CD4-positive, alpha-beta T cell treated with Interleukin-10 for 1 hour (primary cell): Measurements from ENCODE around the gene HSD11B2.
A peak's percentile ranks its signal among the peaks of the same experiment; 100 is the strongest.

Experiments used
- DNase-seq: peaks from one replicate; pipeline ENCODE4 v3.0.0-alpha.2; 2020

HSD11B2 gene

DNA sequence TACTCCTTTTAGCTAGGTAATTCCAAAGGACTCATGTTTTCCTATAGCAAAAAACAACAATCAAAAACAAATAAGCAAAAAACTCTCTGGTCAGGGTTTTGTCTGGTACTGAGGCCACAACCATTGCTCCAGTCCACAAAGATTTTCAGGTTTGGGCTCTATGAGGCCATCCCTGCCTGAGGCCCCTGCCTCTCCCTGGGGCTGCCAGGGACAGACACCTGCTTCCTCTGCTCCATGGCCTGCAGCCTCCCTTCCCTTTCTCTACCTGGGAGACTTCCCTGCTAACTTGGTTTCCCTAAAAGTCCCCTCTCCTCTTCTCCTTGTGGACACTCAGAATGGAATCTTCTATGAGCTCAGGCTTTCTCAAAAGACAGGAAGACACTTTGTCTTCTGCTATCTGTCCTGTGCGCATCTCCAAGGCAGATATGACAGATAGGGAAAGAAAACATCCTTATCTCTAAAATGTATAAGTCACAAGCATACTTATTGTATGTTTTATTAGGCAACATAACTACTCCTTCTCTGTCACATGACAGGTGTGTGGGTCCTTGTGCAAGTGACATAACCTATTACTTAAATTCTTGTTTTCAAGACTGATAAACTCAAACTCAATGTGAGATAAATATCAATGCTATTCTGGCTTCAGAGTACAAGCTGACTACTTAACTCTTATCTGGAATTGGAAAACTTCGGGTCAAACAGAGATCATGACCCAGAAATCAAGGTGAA is 13.4 kb upstream of the HSD11B2 start:
- DNase-seq = no peak

DNA sequence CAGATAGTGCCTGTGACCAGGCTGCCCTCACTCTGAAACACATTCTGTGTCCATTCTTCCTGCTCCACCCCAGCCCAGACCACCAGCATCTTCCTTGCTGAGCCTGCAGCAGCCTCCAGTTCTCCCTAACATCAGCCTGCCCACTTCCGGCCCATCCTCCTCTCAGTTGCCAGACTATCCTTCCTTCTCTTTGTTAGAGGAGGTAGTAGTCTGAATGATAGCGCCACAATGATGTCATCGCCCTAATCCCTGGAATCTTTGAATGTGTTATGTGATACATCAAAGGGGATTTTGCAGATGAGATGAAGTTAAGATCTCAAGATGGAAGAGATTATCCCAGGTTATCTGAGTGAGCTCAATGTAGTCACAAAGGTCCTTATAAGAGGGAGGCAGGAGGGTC is 11.4 kb upstream of the HSD11B2 start:
- no peak for DNase-seq

DNA sequence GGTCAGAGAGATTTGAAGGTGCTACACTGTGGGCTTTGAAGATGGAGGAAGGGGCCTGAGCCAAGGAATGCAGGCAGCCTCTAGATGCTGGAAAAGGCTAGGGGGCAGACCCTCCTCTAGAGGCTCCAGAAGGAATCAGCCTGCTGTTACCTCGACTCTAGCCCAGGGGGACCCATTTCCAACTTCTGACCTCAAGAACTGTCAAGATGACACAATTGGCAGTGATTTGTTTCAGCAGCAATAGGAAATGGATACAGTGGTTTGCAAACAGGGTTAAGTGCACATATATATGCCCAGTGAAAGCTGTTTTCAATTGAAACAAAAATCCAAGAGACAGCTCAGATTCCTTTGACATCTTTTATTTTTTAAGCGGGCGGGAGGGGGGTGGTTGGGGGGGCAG is 11.0 kb upstream of the HSD11B2 start:
- no peak for DNase-seq

DNA sequence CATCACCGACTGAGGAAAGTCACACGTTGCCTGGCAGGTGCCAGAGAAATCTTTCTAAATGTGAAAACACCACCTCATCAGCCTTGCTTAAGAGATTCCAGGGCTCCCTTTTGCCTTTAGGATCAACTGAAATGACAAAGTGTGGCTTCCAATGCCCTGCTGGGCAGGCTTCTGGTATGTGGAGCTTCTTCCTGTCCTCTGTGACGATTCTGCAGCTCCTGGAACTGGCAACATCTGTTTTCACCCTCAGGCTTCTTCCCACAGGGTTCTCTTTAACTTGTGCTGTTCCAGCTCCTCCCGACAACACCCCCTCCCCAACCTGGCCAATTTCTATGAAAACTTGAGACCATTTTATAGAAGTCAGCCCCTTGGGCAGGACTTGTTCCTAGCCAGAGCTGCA is 9.9 kb upstream of the HSD11B2 start:
- no peak for DNase-seq

GRCh38 chr16:67423015-67423414 is 7.9 kb upstream of the HSD11B2 start:
- no peak for DNase-seq

GRCh38 chr16:67423611-67424260 is 7.2 kb upstream of the HSD11B2 start:
- no peak for DNase-seq

DNA sequence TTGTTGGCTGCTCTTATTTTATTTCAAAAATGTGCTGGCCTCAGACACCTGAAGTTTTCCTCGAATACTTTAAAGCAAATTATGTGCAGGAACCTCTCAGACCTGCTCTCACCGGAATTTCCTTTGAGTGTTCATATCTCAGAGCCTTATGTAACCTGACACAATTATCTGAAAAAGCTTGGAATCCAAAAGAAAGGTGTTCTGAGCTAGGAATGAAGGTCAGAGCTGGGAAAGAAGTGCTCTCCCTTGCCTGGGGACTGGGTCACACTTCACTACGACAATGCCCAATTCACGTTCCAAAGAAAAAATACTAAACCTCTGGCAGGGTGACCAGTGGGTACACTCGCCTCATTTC is 6.7 kb upstream of the HSD11B2 start:
- DNase-seq = no peak

- no peak for DNase-seq
These were observed 5.9 kb upstream of the HSD11B2 start for GRCh38 chr16:67425061-67425460.

DNA sequence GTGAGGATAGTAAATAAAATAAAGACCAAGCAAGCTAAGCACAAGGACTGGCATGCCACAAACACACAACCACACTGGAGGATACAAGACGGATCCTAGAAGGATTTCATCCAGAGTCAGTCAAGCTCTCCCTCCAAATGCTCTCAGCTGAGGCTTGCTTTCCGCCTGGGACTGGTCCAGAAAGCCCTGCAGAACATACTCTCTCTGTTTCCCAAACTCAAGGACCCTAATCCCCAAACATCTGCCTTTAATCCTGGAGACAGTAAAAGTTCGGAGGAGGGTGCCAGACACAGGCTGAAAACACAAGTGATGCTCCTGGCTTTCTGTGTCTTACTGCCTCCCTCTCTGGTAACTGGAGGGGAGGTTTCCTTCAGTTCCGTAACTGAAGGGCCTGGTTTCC is 5.3 kb upstream of the HSD11B2 start:
- DNase-seq = no peak

DNA sequence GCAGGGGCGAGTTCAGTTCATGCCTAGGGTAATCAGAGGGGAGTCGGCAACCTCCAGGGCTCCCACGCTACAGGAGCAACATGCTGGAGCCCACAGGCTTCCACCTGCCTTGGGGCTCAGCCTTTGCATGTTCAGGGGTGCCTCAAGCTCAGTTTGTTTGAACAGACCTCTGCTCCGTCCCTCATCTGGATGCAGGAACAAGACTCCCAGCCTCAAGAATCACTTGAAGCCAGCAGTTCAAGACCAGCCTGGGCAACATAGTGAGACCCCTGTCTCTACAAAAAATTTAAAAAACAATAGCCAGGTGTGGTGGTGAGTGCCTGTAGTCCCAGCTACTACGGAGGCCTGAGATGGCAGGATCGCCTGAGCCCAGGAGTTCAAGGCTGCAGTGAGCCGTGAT is 4.9 kb upstream of the HSD11B2 start:
- DNase-seq = no peak

GRCh38 chr16:67426950-67427349 is 4.0 kb upstream of the HSD11B2 start:
- no peak for DNase-seq

- peak; percentile 56 for DNase-seq
These were observed 2.7 kb upstream of the HSD11B2 start for GRCh38 chr16:67428146-67428731.

DNA sequence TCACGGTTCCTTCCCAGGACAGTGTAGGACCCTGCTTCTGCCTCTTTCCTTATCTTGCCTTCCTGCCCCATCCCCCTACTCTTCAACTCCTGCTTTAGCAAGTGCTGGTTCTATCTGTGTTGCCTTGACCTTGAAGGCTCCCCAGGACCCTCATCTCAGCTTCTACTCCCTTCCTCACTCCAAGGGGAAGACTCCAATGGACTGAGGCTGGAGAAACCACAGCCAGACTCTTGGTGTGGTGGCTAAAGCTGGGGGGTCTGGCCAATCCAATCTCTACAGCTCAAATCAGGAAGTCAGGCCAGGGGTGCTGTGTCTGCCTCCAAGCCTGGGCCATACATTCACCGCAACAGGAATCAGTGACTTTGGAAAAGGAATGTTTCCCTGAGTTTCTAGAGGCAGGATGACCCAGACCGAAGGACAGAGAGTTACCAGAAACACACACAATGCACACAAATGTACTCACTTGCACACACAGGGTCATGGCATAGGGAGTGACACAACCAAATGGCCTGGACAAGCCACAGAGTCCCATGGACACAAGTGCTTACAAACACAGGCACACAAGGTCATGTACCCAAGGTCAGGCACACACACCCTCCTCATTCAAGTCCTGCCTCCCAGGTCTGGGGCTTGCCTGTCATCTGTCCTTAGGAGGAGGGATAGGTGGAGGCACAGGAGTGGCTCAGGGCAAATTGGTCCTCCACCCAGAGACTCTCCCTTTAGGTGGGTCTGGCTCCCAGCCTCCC is 1.7 kb upstream of the HSD11B2 start:
- no peak for DNase-seq

DNA sequence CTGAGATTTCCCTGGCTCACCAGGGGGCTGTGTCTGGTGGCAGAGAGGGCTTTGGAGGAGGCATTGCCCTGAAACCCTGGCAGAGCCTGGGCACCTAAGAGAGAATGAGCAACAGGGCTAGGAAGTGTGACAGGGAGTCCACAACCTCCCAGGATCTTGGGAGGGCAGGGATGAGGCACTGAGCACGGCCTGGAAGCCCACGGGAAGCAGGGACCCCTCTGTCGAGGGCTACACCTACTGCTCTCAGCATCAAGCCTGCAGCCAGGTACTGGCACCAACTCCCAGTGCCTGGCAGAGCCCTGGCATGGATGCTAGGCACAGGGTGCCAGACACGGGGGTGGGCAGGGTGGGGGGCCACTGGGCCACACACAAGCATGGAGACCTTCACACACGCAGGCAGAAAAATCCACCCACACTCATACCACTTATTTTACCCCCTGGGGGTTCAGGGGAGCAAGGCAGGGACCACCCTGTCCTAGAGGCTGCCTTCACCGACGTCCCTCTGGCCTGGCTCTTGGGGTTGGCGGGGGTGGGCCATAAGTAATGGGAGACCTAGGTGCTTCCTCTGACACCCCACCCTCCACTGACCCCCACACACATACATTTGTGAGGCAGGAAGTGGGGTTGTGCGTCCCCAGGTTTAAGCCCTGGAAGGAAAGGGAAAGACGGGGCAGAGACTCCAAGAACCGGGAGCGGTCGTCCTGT is 970 bp upstream of the HSD11B2 start:
- DNase-seq = no peak

- peak; percentile 15 for DNase-seq
These were observed 381 bp upstream of the HSD11B2 start for GRCh38 chr16:67430504-67430976.

DNA sequence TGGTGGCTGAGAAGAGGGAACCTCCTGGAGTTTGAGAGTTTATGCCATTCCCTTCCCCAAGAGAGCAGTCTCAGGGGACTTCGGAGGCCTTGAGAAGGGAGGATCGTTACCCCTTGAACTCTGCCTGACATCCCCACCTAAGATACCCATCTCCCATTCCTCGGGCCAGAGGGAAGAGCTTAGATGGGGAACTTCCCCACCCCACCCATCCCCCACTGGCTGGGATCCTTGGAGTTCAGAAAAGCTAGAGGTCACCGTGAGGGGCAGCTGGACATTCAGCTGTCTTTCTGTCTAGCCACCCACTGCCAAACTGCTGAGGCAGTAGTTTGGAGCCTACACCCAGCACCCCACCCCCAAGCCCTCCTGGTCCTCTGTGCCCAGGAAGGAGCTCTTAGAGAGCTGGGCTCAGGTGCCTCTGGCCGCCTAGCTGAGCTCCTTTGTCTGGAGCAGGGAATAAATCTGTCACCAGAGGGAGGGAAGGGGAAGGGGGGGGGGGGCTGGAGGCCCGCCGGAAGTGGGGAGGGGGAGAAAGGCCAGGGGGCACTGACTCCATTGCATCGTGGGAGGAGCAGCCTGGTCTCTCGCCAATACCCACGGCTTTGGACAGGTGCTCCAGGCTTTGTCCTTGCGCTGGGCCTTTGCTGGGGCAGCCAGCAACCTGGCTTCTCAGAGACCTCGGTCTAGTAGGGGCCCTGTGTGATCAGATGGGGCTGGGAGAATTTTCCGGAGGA is 1.0 kb downstream of the HSD11B2 start:
- DNase-seq = no peak

DNA sequence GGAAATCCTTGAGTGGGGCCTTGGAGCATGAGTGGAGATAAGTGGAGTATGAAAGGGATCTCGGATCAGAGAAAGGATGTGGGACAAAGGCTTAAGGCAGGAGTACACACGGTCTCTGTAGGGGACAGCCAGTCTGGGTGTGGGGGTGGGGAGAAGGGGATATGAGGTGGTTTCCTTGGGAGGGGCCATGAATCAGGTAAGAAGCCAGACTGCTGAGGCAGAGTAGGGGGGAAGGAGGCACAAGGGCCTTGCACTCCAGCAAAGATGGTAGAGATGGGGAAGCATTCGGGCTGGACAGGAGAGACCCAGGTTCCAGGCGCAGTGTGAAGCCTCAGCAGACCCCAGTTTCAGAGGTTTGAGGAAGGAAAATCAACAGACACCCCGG is 1.6 kb downstream of the HSD11B2 start:
- DNase-seq = no peak

DNA sequence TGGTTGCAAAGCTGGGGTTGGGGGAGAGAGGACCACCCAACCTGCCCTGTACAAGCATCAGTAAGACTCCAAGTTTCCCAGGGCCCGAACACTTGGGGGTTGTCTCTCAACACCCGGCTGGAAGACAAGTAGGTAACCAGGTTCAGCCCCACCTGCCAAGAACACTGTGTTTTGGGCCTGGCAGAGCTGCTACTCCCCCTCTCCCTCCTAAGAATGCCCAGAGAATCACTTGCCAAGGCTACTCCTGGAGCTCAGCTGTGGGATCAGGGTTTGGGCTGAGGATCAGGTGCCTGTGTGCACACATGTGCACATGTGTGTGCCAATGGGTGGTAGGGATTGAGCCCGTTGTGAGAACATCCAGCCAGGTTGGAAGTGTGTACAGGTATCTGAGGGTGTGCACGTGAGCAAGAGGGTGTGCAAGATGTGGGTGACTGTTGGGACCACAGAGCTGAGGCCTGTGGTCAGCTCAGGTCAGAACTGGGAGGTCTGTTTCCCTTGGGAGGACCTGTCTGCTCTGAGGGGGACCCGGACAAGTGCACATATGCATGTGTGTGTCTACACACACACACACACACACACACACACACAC is 2.3 kb downstream of the HSD11B2 start:
- DNase-seq = no peak

- no peak for DNase-seq
These were observed 4.8 kb downstream of the HSD11B2 start for GRCh38 chr16:67435758-67436164.

DNA sequence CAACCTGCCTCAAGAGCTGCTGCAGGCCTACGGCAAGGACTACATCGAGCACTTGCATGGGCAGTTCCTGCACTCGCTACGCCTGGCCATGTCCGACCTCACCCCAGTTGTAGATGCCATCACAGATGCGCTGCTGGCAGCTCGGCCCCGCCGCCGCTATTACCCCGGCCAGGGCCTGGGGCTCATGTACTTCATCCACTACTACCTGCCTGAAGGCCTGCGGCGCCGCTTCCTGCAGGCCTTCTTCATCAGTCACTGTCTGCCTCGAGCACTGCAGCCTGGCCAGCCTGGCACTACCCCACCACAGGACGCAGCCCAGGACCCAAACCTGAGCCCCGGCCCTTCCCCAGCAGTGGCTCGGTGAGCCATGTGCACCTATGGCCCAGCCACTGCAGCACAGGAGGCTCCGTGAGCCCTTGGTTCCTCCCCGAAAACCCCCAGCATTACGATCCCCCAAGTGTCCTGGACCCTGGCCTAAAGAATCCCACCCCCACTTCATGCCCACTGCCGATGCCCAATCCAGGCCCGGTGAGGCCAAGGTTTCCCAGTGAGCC is 5.8 kb downstream of the HSD11B2 start:
- DNase-seq = no peak

GRCh38 chr16:67437513-67437912 is 6.6 kb downstream of the HSD11B2 start:
- no peak for DNase-seq
